Fibroblast of mammary gland (primary cell): Measurements from ENCODE around the gene GOLGA2.
A peak's percentile ranks its signal among the peaks of the same experiment; 100 is the strongest.

ENCODE experiments used
- DNase-seq: peaks from one replicate; pipeline ENCODE4 v3.0.0-alpha.2; 2010; ENCODE audit warnings: low read depth
- H3K4me3 ChIP-seq: 2 replicates; pipeline ENCODE4 v1.5.1; 2011; ENCODE audit warnings: low read depth, mild to moderate bottlenecking, low read length, moderate library complexity; ENCODE audit not compliant: control insufficient read depth
- CTCF ChIP-seq: conservative IDR thresholded peaks from 2 replicates; pipeline ENCODE4 v1.5.1; 2011; ENCODE audit warnings: low read depth, low read length, inconsistent platforms; ENCODE audit not compliant: control insufficient read depth, insufficient read depth

Gene GOLGA2

GRCh38 chr9:128275198-128276007 lies at the start of gene GOLGA2:
GOLGA2 (minus strand) TSS chr9:128276007; CDS start chr9:128275976, 31 bp downstream.
- TF ChIP-seq CTCF: no peak
- peak; percentile 66 for DNase-seq
- H3K4me3 ChIP-seq: peak within 1 kb of the TSS; percentile 92

- TF ChIP-seq CTCF: no peak
- no peak for DNase-seq
- H3K4me3 ChIP-seq: no peak overlapping the region
Measured at GRCh38 chr9:128324401-128324800, 48.6 kb upstream of the GOLGA2 start.

- peak overlapping the region; percentile 93 for H3K4me3 ChIP-seq
- TF ChIP-seq CTCF: no peak
- DNase-seq: no peak
Measured at GRCh38 chr9:128323791-128324190, 48.0 kb upstream of the GOLGA2 start.

GRCh38 chr9:128323212-128323730 lies 47.5 kb upstream of the GOLGA2 start:
- peak; percentile 47 for DNase-seq
- TF ChIP-seq CTCF: no peak
- peak overlapping the region; percentile 93 for H3K4me3 ChIP-seq

- DNase-seq: peak; percentile 92
- H3K4me3 ChIP-seq: peak within 1 kb of the TSS; percentile 93
- TF ChIP-seq CTCF: no peak
Measured at GRCh38 chr9:128322404-128323211, 46.8 kb upstream of the GOLGA2 start, which contains the start of the genes COQ4 and TRUB2. COQ4 (plus strand) TSS chr9:128322839; CDS start chr9:128322859, 20 bp downstream. TRUB2 (minus strand) TSS chr9:128322447; CDS start chr9:128322408, 39 bp downstream.

- no peak for TF ChIP-seq CTCF
- peak overlapping the region; percentile 93 for H3K4me3 ChIP-seq
- no peak for DNase-seq
Measured at GRCh38 chr9:128321879-128322403, 46.1 kb upstream of the GOLGA2 start.
